ENCODE results near the gene PDE8A.
"Not testable (repeated sequence)": the region's sequence is repeated elsewhere in the genome, so short reads cannot be mapped to it uniquely, and the experiment has no call there.

Gene PDE8A

GRCh38 chr15:85131915-85132314 is 150.3 kb downstream of the PDE8A start:
- ATAC-seq (no peak), DNase-seq (no peak)

GRCh38 chr15:85133709-85134108 is 152.1 kb downstream of the PDE8A start:
- ATAC-seq: no peak
- DNase-seq: no peak

GRCh38 chr15:85137489-85138168 is 156.0 kb downstream of the PDE8A start:
- no peak for ATAC-seq
- no peak for DNase-seq

GRCh38 chr15:85139391-85139790 is 157.7 kb downstream of the PDE8A start:
- DNase-seq (no peak), ATAC-seq (no peak)

DNA sequence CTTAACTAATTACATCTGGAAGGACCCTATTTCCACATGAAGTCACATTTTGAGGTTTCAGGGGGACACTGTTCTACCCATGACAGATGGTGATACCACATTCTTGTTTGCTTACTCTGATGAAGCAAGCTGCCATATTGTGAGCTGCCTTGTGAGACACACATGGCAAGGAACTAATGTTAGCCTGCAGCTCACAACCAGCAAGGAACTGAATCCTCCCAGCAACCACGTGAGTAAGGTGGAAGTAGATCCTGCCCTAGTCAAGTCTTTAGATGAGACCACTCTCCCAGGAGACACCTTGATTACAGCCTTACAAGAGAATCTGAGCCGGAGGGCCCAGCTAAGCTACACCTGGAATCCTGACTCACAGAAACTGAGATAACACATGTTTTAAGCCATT is 160.1 kb downstream of the PDE8A start:
- ATAC-seq (no peak), DNase-seq (no peak)

GRCh38 chr15:85142312-85142711 is 160.7 kb downstream of the PDE8A start:
- DNase-seq (no peak), ATAC-seq (no peak)

DNA sequence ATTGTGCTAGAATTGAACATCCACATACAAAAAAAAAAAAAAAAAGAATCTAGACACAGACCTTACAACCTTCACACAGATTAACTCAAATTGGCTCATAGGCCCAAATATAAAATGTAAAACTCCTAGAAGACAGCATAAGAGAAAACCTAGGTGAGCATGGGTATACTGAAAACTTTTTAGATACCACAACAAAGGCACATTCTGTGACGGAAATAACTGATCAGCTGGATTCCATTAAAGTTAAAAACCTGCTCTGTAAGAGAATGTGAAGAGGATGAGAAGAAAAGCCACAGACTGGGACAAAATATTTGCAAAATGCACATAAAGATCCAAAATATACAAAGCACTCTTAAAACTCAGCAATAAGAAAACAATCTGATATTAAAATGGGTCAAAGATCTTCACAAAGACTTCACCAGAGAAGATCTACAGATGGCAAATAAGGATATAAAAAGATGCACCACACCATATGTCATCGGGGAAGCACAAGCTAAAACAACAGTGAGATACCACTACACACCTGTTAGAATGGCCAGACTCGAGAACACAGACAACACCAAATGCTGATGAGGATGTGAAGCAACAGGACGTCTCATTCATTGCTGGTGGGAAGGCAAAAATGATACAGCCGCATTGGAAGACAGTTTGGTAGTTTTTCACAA is 167.9 kb downstream of the PDE8A start:
- ATAC-seq (no peak), DNase-seq (no peak)

- DNase-seq (no peak), ATAC-seq (no peak)
Measured at GRCh38 chr15:85150130-85150480, 168.4 kb downstream of the PDE8A start.

- DNase-seq (no peak), ATAC-seq (no peak)
Measured at GRCh38 chr15:85151145-85151544, 169.5 kb downstream of the PDE8A start.

DNA sequence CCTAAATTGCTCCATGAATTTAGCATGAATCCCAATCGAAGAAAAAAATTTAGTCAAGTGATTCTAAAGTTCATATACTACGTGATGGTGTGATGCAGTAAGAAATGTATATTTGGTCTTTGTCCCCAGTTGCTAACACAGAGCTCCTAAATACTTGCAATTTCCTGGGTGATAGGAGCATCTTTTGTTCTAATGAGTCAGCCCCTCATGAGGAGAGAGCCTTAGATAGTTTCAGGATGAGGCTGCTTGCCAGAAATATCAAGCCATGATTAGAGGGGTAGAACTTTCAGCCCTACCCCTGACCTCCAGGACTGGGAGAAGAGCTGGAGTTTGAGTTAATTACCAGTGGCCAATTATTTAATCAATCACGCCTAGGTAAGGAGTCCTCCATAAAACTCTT is 170.2 kb downstream of the PDE8A start:
- ATAC-seq: no peak
- DNase-seq: no peak

GRCh38 chr15:85154061-85154460 is 172.4 kb downstream of the PDE8A start:
- ATAC-seq: no peak

GRCh38 chr15:85155360-85155759 is 173.7 kb downstream of the PDE8A start:
- ATAC-seq: no peak

More at GRCh38 chr15:85154061-85154460, 172.4 kb downstream of the PDE8A start:
- DNase-seq: no peak

GRCh38 chr15:85155857-85156256 is 174.2 kb downstream of the PDE8A start:
- ATAC-seq: no peak
- no peak for DNase-seq

More at GRCh38 chr15:85155360-85155759, 173.7 kb downstream of the PDE8A start:
- no peak for DNase-seq

DNA sequence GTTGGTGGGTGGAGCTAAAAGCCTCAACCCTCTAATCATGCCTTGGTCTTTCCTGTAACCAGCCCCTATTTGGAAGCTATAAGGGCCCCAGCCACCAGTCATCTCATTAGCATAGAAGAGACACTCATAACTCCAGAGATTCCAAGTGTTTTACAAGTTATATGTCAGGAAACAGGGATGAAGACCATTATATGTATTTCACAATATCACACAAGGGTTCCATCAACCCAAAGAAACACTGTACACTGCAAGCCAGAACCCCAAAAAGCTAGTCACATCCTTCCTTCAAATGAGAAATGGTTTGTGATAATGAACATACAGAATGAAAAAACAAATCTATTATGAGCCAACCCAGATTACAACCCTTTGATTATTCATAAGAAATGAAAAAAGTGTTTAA is 175.7 kb downstream of the PDE8A start:
- ATAC-seq: no peak
- DNase-seq: no peak

DNA sequence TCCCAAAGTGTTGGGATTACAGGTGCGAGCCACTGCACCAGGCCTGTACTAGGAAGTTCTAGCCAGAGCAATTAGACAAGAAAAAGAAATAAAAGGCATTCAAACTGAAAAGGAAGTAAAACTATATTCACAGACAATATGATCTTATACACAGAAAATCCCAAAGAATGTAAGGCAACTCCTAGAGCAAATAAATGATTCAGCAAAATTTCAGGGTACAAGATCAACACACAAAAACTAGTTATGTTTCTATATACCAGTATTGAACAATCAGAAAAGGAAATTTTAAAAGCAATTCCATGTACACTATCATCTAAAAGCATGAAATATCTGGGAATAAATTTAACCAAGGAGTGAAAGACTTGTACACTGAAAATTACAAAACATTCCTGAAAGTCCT is 180.6 kb downstream of the PDE8A start:
- DNase-seq: no peak
- no peak for ATAC-seq

- no peak for ATAC-seq
Measured at GRCh38 chr15:85164841-85165466, 183.3 kb downstream of the PDE8A start.

GRCh38 chr15:85167568-85167967 is 185.9 kb downstream of the PDE8A start:
- ATAC-seq: no peak
- DNase-seq: no peak

More at GRCh38 chr15:85164841-85165466, 183.3 kb downstream of the PDE8A start:
- no peak for DNase-seq

- DNase-seq (peak; percentile 28), ATAC-seq (peak; percentile 46)
Measured at GRCh38 chr15:85168642-85169173, 187.1 kb downstream of the PDE8A start.

DNA sequence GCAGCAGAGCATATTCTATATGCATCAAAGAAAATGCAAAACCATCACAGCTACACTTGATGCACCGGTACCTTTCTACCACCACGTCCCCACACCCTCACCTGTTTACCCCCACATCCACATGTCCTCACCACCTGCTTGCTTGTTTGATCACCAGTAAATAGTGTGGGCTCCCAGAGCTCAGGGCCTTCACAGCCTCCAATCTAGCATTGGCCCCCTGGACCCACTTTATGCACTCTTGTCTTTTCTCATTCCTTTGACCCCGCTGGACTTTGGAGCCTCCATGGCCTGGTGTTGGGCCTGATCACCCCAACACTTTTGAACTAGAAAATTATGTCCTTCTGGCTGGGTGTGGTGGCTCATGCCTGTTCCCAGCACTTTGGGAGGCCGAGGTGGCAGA is 190.1 kb downstream of the PDE8A start:
- no peak for ATAC-seq
- DNase-seq: no peak

GRCh38 chr15:85172846-85173490 is 191.3 kb downstream of the PDE8A start:
- ATAC-seq: no peak
- no peak for DNase-seq

DNA sequence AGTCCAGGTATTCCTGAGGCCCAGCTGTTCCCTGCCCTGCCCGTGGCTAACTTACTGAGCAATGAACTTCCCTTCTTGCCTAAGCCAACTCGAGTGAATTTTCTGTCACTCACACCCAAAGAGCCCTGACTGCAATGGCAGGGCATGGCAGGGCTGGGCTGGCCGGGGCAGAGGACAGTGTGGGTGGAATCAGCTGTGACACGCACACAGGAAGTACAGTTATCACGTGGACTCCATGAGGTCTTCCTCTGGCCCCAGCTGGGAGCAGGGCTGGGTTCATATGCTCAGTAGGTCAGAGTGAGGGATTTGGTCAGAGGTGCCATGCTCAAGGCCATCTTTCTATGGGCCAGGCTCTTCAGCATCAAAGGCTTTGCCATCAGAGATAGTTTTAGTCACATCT is 192.0 kb downstream of the PDE8A start:
- DNase-seq, ATAC-seq: not testable (repeated sequence)

DNA sequence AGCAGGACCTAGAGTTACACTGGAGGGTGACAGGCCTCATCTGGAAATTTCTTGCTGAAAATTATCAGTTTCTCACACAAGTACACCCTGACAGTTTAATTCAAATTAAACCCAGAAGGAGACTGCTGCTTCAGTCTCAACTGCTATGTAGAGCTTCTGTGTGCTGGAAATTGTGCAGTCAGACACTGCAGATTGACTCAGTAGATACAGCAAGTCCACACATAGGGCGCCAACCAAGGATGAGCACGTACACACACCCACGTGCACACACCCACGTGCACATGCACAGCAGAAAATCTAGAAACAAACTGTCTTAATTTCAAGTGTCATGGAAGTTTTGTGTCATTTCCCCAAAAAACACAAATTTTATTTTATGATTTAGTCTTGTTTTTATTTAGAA is 192.9 kb downstream of the PDE8A start:
- ATAC-seq (no peak), DNase-seq (no peak)

DNA sequence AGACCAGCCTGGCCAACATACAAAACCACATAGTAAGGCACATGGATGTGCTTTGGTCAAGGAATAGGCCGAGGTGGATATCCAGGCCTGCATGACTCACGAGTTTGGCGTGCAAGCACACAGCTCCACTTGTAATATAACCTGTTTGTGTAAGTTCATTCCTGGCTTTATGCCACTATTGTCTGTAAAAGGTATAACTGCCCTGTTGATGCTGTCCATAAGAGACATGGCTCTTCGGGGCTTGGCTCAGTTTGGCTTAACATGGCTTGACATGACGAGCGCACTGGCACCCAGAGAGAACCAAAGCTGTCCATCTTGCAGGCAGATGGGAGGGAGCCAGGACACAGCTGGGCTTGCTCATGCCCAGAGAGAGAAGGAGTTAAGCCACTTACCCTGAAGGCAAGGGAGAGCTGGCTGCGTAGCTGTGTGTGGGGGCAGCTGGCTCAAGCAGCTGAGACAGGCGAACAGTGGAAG is 195.4 kb downstream of the PDE8A start:
- not testable (repeated sequence) for DNase-seq, ATAC-seq
